Liver (tissue), 9 donors: Measurements from ENCODE around the gene MRPS14. TPM values are rescaled to one million over a fixed set of nuclear protein-coding genes. Genes with fewer than 3 reads are reported as not detected.

Source experiments
- DNase-seq: peaks from one replicate; pipeline ENCODE4 v3.0.0-alpha.2; 2017; ENCODE audit warnings: low spot score
- H3K27ac ChIP-seq, 2 donors: one replicate each; pipeline ENCODE4 v1.7.0; 2013; ENCODE audit warnings: inconsistent platforms in 2 of 2, low read length in 2 of 2, control low read depth in 1 of 2, low read depth in 1 of 2, mild to moderate bottlenecking in 1 of 2
- H3K27me3 ChIP-seq, 4 donors: one replicate each; pipeline versions ENCODE4 v1.6.1 to v1.7.0; 2013; ENCODE audit warnings: low read length in 3 of 4, inconsistent platforms in 1 of 4, mild to moderate bottlenecking in 1 of 4, moderate library complexity in 1 of 4; ENCODE audit not compliant: control insufficient read depth in 4 of 4, insufficient read depth in 4 of 4
- H3K36me3 ChIP-seq, 4 donors: one replicate each; pipeline versions ENCODE4 v1.6.1 to v1.7.0; 2013; ENCODE audit warnings: low read length in 3 of 4, mild to moderate bottlenecking in 3 of 4, low read depth in 1 of 4, moderate library complexity in 1 of 4; ENCODE audit not compliant: control insufficient read depth in 4 of 4, insufficient read depth in 3 of 4
- H3K4me1 ChIP-seq, 4 donors: one replicate each; pipeline versions ENCODE4 v1.6.1 to v1.7.0; 2013; ENCODE audit warnings: low read length in 3 of 4, mild to moderate bottlenecking in 3 of 4, moderate library complexity in 1 of 4; ENCODE audit not compliant: control insufficient read depth in 4 of 4, insufficient read depth in 4 of 4
- H3K4me3 ChIP-seq, 3 donors: one replicate each; pipeline versions ENCODE4 v1.6.1 to v1.7.0; 2013; ENCODE audit warnings: low read length in 3 of 3, control low read depth in 1 of 3, low read depth in 1 of 3, mild to moderate bottlenecking in 1 of 3
- H3K9ac ChIP-seq, 2 donors: one replicate each; pipeline ENCODE4 v1.7.0; 2013; ENCODE audit warnings: low read length in 2 of 2, mild to moderate bottlenecking in 2 of 2, moderate library complexity in 2 of 2, control low read depth in 1 of 2, low read depth in 1 of 2
- H3K9me3 ChIP-seq, 4 donors: one replicate each; pipeline versions ENCODE4 v1.6.1 to v1.7.0; 2013; ENCODE audit warnings: low read length in 3 of 4; ENCODE audit not compliant: control insufficient read depth in 4 of 4
- EGR1 ChIP-seq, 2 donors: IDR thresholded peaks; 2 replicates each; pipeline ENCODE4 v1.6.1; 2016 to 2018; ENCODE audit warnings: antibody characterized with exemption in 2 of 2, low read depth in 2 of 2
- FOXA1 ChIP-seq: IDR thresholded peaks from 2 replicates; pipeline ENCODE4 v1.6.1; 2016; ENCODE audit warnings: antibody characterized with exemption
- FOXA2 ChIP-seq: IDR thresholded peaks from 2 replicates; pipeline ENCODE4 v1.6.1; 2016; ENCODE audit warnings: antibody characterized with exemption
- HNF4G ChIP-seq: IDR thresholded peaks from 2 replicates; pipeline ENCODE4 v1.6.1; 2016; ENCODE audit warnings: antibody characterized with exemption
- JUND ChIP-seq, 2 donors: IDR thresholded peaks; 2 replicates each; pipeline ENCODE4 v1.6.1; 2016; ENCODE audit warnings: antibody characterized with exemption in 2 of 2
- MAX ChIP-seq: IDR thresholded peaks from 2 replicates; pipeline ENCODE4 v1.6.1; 2016; ENCODE audit warnings: antibody characterized with exemption
- RAD21 ChIP-seq, 2 donors: IDR thresholded peaks; 2 replicates each; pipeline ENCODE4 v1.6.1; 2016; ENCODE audit warnings: antibody characterized with exemption in 2 of 2, mild to moderate bottlenecking in 2 of 2
- SP1 ChIP-seq: IDR thresholded peaks from 2 replicates; pipeline ENCODE4 v1.6.1; 2018; ENCODE audit warnings: antibody characterized with exemption, mild to moderate bottlenecking
- TAF1 ChIP-seq: conservative IDR thresholded peaks from 2 replicates; pipeline ENCODE4 v1.6.1; 2016; ENCODE audit warnings: antibody characterized with exemption, mild to moderate bottlenecking
- ZBTB33 ChIP-seq: IDR thresholded peaks from 2 replicates; pipeline ENCODE4 v1.6.1; 2016; ENCODE audit warnings: antibody characterized with exemption
- WGBS: extraction: QIAGEN DNeasy Blood & Tissue Kit; methylation state at CpG from one replicate; pipeline ENCODE4 v1.1.7; 2013; 5-methylcytosine and 5-hydroxymethylcytosine counted together
- polyA plus RNA-seq, 2 donors: library from polyadenylated mRNA; stranded (reverse) in 1 of 2; unstranded in 1 of 2; fragments of 200-250 nt in 1 of 2; fragments of >200 nt in 1 of 2; fragmentation: Nextera tagmentation in 1 of 2; extraction: Ambion mirVana in 1 of 2; gene quantifications; one replicate each; pipeline versions ENCODE4 v1.2.1 to v1.2.3, GENCODE V29; 2013 to 2015
- total RNA-seq, 2 donors: library from RNA; depleted of rRNA; stranded (reverse); fragments of >200 nt; gene quantifications; one replicate each; pipeline ENCODE4 v1.2.3, GENCODE V29; 2014
- TF ChIP-seq, protein P1 (sequence below): IDR thresholded peaks from 2 replicates; pipeline ENCODE4 v1.6.1; 2016; ENCODE audit warnings: antibody characterized with exemption, mild to moderate bottlenecking
- donor health status: healthy.
- donor health status: healthy.
- donor health status: healthy.
- donor health status: healthy.
- donor health status: healthy.

Gene MRPS14
- total and polyA plus RNA-seq, 4 donors, result 14.9 to 41.4 (median 22.4) TPM

- H3K36me3 ChIP-seq, result no peaks in the 10 kb centered on the region
- no peak overlapping the region for H3K4me3 ChIP-seq
- DNase-seq, result no peak
- H3K27ac ChIP-seq, result no peak overlapping the region
- no peaks in the 10 kb centered on the region for H3K9me3 ChIP-seq
- TF ChIP-seq HNF4G, result no peak
- H3K9ac ChIP-seq, result no peak overlapping the region
- H3K27me3 ChIP-seq, result no peaks in the 10 kb centered on the region
- H3K4me1 ChIP-seq, result no peaks in the 10 kb centered on the region
- 62% methylated on average over 4 of the region's 4 CpGs for WGBS
Measured at GRCh38 chr1:175040324-175040879, 17.2 kb upstream of the MRPS14 start.

DNA sequence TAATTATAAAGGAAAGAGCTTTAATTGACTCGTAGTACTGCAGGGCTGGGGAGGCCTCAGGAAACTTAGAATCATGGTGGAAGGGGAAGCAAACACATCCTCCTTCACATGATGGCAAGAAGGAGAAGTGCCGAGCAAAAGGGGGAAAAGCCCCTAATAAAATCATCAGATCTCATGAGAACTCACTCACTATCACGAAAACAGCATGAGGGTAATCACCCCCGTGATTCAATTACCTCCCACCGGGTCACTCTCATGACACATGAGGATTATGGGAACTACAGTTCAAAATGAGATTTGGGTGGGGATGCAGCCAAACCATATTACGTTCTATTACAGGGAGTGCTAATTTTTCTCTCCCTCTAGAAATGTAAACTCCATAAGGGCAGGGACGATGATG, 14.2 kb upstream of the MRPS14 start:
- H3K27ac ChIP-seq, result no peak overlapping the region
- H3K4me1 ChIP-seq, result no peaks in the 10 kb centered on the region
- no peaks in the 10 kb centered on the region for H3K9me3 ChIP-seq
- no peak overlapping the region for H3K9ac ChIP-seq
- H3K4me3 ChIP-seq, result no peak overlapping the region
- no peaks in the 10 kb centered on the region for H3K27me3 ChIP-seq
- 54% methylated on average over 7 of the region's 7 CpGs for WGBS
- no peak for DNase-seq
- no peaks in the 10 kb centered on the region for H3K36me3 ChIP-seq
- TF ChIP-seq RAD21 (IDR thresholded peaks at IDR 0.05) (no peak), ZBTB33 (no peak), HNF4G (no peak), FOXA2 (no peak), MAX (no peak), EGR1 (IDR thresholded peaks at IDR 0.05; ENCODE audit: low read depth in 2 of 2) (no peak), FOXA1 (no peak), JUND (IDR thresholded peaks at IDR 0.05) (no peak), TAF1 (no peak)
- TF ChIP-seq, protein P1, sequence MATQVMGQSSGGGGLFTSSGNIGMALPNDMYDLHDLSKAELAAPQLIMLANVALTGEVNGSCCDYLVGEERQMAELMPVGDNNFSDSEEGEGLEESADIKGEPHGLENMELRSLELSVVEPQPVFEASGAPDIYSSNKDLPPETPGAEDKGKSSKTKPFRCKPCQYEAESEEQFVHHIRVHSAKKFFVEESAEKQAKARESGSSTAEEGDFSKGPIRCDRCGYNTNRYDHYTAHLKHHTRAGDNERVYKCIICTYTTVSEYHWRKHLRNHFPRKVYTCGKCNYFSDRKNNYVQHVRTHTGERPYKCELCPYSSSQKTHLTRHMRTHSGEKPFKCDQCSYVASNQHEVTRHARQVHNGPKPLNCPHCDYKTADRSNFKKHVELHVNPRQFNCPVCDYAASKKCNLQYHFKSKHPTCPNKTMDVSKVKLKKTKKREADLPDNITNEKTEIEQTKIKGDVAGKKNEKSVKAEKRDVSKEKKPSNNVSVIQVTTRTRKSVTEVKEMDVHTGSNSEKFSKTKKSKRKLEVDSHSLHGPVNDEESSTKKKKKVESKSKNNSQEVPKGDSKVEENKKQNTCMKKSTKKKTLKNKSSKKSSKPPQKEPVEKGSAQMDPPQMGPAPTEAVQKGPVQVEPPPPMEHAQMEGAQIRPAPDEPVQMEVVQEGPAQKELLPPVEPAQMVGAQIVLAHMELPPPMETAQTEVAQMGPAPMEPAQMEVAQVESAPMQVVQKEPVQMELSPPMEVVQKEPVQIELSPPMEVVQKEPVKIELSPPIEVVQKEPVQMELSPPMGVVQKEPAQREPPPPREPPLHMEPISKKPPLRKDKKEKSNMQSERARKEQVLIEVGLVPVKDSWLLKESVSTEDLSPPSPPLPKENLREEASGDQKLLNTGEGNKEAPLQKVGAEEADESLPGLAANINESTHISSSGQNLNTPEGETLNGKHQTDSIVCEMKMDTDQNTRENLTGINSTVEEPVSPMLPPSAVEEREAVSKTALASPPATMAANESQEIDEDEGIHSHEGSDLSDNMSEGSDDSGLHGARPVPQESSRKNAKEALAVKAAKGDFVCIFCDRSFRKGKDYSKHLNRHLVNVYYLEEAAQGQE, result no peak

GRCh38 chr1:175036476-175036875, 13.3 kb upstream of the MRPS14 start:
- H3K9ac ChIP-seq, result no peak overlapping the region
- H3K27ac ChIP-seq, result no peak overlapping the region
- no peak for TF ChIP-seq SP1
- TF ChIP-seq HNF4G, result no peak
- no peak for TF ChIP-seq TAF1
- no peak for DNase-seq
- no peaks in the 10 kb centered on the region for H3K36me3 ChIP-seq
- H3K4me3 ChIP-seq, result no peak overlapping the region
- no peaks in the 10 kb centered on the region for H3K9me3 ChIP-seq
- 82% methylated on average over 3 of the region's 3 CpGs for WGBS
- H3K4me1 ChIP-seq, result no peaks in the 10 kb centered on the region
- no peaks in the 10 kb centered on the region for H3K27me3 ChIP-seq
